Measurements from ENCODE around the gene CAMSAP1. TPM values are rescaled to one million over a fixed set of nuclear protein-coding genes. Genes with fewer than 3 reads are reported as not detected.

CAMSAP1 gene
- total and polyA plus RNA-seq, 3 donors from 2014 or later, result 44.1 to 102 (median 93.7) TPM

- H3K9me3 ChIP-seq, result no peaks in the 10 kb centered on the region
- no peak overlapping the region for H3K4me3 ChIP-seq
- intact Hi-C loops (cut with DNase I; ENCODE audit: low total_unique reads), result no loop called here
- no peaks in the 10 kb centered on the region for H3K27me3 ChIP-seq
- H3K4me1 ChIP-seq, result no peaks in the 10 kb centered on the region
- no peak overlapping the region for H3K27ac ChIP-seq
- H3K36me3 ChIP-seq (ENCODE audit: low read depth, missing control alignments), result no peaks in the 10 kb centered on the region
- no peak for DNase-seq
- WGBS, 2 donors, result 88 to 89% methylated on average over 6 to 19 of the region's 19 CpGs
- TF ChIP-seq POLR2A (IDR thresholded peaks at IDR 0.05), result no peak
- TF ChIP-seq, protein P1, sequence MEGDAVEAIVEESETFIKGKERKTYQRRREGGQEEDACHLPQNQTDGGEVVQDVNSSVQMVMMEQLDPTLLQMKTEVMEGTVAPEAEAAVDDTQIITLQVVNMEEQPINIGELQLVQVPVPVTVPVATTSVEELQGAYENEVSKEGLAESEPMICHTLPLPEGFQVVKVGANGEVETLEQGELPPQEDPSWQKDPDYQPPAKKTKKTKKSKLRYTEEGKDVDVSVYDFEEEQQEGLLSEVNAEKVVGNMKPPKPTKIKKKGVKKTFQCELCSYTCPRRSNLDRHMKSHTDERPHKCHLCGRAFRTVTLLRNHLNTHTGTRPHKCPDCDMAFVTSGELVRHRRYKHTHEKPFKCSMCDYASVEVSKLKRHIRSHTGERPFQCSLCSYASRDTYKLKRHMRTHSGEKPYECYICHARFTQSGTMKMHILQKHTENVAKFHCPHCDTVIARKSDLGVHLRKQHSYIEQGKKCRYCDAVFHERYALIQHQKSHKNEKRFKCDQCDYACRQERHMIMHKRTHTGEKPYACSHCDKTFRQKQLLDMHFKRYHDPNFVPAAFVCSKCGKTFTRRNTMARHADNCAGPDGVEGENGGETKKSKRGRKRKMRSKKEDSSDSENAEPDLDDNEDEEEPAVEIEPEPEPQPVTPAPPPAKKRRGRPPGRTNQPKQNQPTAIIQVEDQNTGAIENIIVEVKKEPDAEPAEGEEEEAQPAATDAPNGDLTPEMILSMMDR (IDR thresholded peaks at IDR 0.05), result no peak
These were observed 137.2 kb downstream of the CAMSAP1 start for GRCh38 chr9:135770203-135770535.

GRCh38 chr9:135769489-135770202 is 137.7 kb downstream of the CAMSAP1 start:
- intact Hi-C loops (cut with DNase I; ENCODE audit: low total_unique reads), result no loop called here
- TF ChIP-seq POLR2A (IDR thresholded peaks at IDR 0.05), result no peak
- TF ChIP-seq, protein P1 (IDR thresholded peaks at IDR 0.05), result no peak
- no peak for DNase-seq
- Histone ChIP-seq H3K27me3 (no peaks in the 10 kb centered on the region), H3K4me3 (no peak overlapping the region), H3K9me3 (no peaks in the 10 kb centered on the region), H3K4me1 (no peaks in the 10 kb centered on the region), H3K27ac (no peak overlapping the region), H3K36me3 (ENCODE audit: low read depth, missing control alignments) (no peaks in the 10 kb centered on the region)
- WGBS, 2 donors, result 90 to 96% methylated on average over 26 to 30 of the region's 32 CpGs

DNA sequence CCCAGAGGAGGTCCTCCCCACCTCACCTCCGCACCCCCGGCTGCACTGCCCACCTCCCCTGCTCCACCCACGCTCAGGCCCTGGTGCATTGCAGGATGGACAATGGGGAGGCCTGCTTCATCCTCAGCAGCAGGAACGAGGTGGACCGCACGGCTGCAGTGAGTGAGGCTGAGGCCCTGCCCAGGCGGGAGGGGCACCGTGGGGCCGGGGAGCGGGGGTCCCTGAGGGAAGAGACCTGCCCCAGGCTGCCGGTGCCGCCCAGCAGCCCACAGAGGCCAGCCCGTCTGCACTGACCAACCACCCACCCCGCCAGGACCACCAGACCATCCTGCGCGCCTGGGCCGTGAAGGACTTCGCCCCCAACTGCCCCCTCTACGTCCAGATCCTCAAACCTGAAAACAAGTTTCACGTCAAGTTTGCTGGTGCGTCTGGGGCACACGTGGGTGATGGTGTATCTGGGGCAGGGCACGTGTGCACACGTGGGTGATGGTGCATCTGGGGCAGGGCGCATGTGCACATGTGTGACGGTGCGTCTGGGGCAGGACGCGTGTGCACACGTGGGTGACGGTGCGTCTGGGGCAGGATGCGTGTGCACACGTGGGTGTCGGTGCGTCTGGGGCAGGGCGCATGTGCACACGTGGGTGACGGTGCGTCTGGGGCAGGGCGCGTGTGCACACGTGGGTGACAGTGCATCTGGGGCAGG is 138.7 kb downstream of the CAMSAP1 start:
- intact Hi-C loops (cut with DNase I; ENCODE audit: low total_unique reads), result no loop called here
- 91 to 92% methylated on average over 35 to 43 of the region's 43 CpGs for WGBS, 2 donors
- no peaks in the 10 kb centered on the region for H3K27me3 ChIP-seq

DNA sequence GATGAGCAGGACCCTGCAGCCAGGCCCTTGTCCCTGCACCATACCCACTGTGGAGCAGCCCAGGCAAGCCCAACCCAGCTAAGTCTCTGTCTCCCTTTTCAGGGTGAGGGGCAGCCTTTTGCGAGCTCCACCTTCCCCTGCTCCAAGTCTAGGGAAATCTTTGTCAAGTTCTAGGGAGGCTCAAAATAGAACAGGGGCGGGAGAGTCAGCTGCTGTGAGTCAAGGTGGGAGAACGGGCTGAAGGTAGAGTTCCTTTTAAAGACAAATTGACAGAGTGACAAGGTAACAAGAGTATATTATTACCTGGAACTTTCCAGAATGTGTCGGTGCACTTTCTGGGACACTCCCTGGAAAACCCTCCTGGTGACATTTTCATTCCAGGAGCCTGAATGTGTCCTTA is 140.6 kb downstream of the CAMSAP1 start:
- H3K27me3 ChIP-seq, result no peaks in the 10 kb centered on the region
- H3K27ac ChIP-seq, result no peak overlapping the region
- no peak overlapping the region for H3K4me3 ChIP-seq
- intact Hi-C loops (cut with DNase I; ENCODE audit: low total_unique reads), result no loop called here
- H3K36me3 ChIP-seq (ENCODE audit: low read depth, missing control alignments), result no peaks in the 10 kb centered on the region
- no peak for DNase-seq
- TF ChIP-seq POLR2A (IDR thresholded peaks at IDR 0.05), result no peak
- 95 to 96% methylated on average over 4 of the region's 4 CpGs for WGBS, 2 donors
- no peaks in the 10 kb centered on the region for H3K4me1 ChIP-seq
- no peaks in the 10 kb centered on the region for H3K9me3 ChIP-seq

More for the DNA sequence above, 138.7 kb downstream of the CAMSAP1 start:
- Histone ChIP-seq H3K36me3 (ENCODE audit: low read depth, missing control alignments) (no peaks in the 10 kb centered on the region), H3K27ac (no peak overlapping the region), H3K4me3 (no peak overlapping the region), H3K9me3 (no peaks in the 10 kb centered on the region), H3K4me1 (no peaks in the 10 kb centered on the region)
- no peak for DNase-seq
- TF ChIP-seq, protein P1 (IDR thresholded peaks at IDR 0.05), result no peak
- TF ChIP-seq POLR2A (IDR thresholded peaks at IDR 0.05), result no peak

DNA sequence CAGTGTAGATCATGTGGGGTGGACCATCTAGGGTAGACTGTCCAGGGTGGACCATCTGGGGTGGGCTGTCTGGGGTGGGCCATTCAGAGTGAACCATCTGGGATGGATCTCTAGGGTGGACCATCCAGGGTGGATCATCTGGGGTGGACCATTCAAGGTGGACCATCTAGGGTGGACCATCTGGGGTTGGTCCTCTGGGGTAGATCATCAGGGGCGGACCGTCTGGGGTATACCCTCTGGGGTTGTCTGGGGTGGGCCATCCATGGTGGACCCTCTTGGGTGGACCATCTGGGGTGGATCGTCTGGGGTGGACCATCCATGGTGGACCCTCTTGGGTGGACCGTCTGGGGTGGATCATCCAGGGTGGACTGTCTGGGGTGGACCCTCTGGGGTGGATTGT is 141.1 kb downstream of the CAMSAP1 start:
- Histone ChIP-seq H3K27me3 (no peaks in the 10 kb centered on the region), H3K4me1 (no peaks in the 10 kb centered on the region), H3K27ac (no peak overlapping the region), H3K4me3 (no peak overlapping the region), H3K36me3 (ENCODE audit: low read depth, missing control alignments) (no peaks in the 10 kb centered on the region), H3K9me3 (no peaks in the 10 kb centered on the region)
- WGBS, 2 donors, result 85 to 88% methylated on average over 4 of the region's 4 CpGs
- DNase-seq, result no peak
- no peak for TF ChIP-seq POLR2A (IDR thresholded peaks at IDR 0.05)
- TF ChIP-seq, protein P1 (IDR thresholded peaks at IDR 0.05), result no peak
- intact Hi-C loops (cut with DNase I; ENCODE audit: low total_unique reads), result no loop called here
